Fibroblast of skin of right biceps (primary cell): Measurements from ENCODE around the gene DNAJC9.

ENCODE experiments used
- DNase-seq: peaks from one replicate; pipeline ENCODE4 v3.0.0-alpha.2; 2013

The DNAJC9 gene

GRCh38 chr10:73238990-73239566, 8.0 kb downstream of the DNAJC9 start:
- no peak for DNase-seq

- no peak for DNase-seq
Observed at GRCh38 chr10:73234695-73235094, 12.4 kb downstream of the DNAJC9 start.

- no peak for DNase-seq
Observed at GRCh38 chr10:73233883-73234282, 13.2 kb downstream of the DNAJC9 start.

GRCh38 chr10:73232887-73233286, 14.2 kb downstream of the DNAJC9 start:
- no peak for DNase-seq

- DNase-seq = no peak
Observed at GRCh38 chr10:73229567-73229966, 17.5 kb downstream of the DNAJC9 start.

GRCh38 chr10:73228247-73228646, 18.8 kb downstream of the DNAJC9 start:
- DNase-seq = no peak

- no peak for DNase-seq
Observed at GRCh38 chr10:73226663-73227062, 20.4 kb downstream of the DNAJC9 start.

GRCh38 chr10:73225518-73225917, 21.5 kb downstream of the DNAJC9 start:
- no peak for DNase-seq

- DNase-seq = no peak
Observed at GRCh38 chr10:73220989-73221388, 26.1 kb downstream of the DNAJC9 start.

- DNase-seq = no peak
Observed at GRCh38 chr10:73219384-73219783, 27.7 kb downstream of the DNAJC9 start.

GRCh38 chr10:73218431-73219191, 28.4 kb downstream of the DNAJC9 start:
- peak; percentile 10 for DNase-seq

- no peak for DNase-seq
Observed at GRCh38 chr10:73217628-73218027, 29.4 kb downstream of the DNAJC9 start.

- DNase-seq = no peak
Observed at GRCh38 chr10:73215749-73216148, 31.3 kb downstream of the DNAJC9 start.

- DNase-seq = no peak
Observed at GRCh38 chr10:73211106-73211811, 35.8 kb downstream of the DNAJC9 start.

- DNase-seq = no peak
Observed at GRCh38 chr10:73210395-73211105, 36.5 kb downstream of the DNAJC9 start.

GRCh38 chr10:73209705-73210104, 37.4 kb downstream of the DNAJC9 start:
- DNase-seq = peak; percentile 37

GRCh38 chr10:73207883-73208282, 39.2 kb downstream of the DNAJC9 start:
- no peak for DNase-seq

- DNase-seq = no peak
Observed at GRCh38 chr10:73206385-73206784, 40.7 kb downstream of the DNAJC9 start.

GRCh38 chr10:73205890-73206289, 41.2 kb downstream of the DNAJC9 start:
- DNase-seq = no peak

GRCh38 chr10:73205081-73205480, 42.0 kb downstream of the DNAJC9 start:
- no peak for DNase-seq
